Measurements from ENCODE around the gene UGCG. TPM values are rescaled to one million over a fixed set of nuclear protein-coding genes. Genes with fewer than 3 reads are reported as not detected.
"Not testable (repeated sequence)": the region's sequence is repeated elsewhere in the genome, so short reads cannot be mapped to it uniquely, and the experiment has no call there.

UGCG gene
- total and polyA plus RNA-seq, 2 donors (not counting 1 experiment from before 2014, with no cell fraction given), result 23.9 to 53.5 TPM

- no peaks in the 10 kb centered on the region for H3K27me3 Mint-ChIP-seq
- DNase-seq (no peak), ATAC-seq (ENCODE audit: low read depth) (no peak)
- H3K27ac Mint-ChIP-seq, result peak overlapping the region; percentile 73
- Histone ChIP-seq H3K9me3 (ENCODE audit: control extremely low read depth in 1 of 3, control insufficient read depth in 2 of 3, insufficient read depth in 1 of 3, low read length in 2 of 3) (peaks cover 0 to 10% (median 0%) of the 10 kb centered on the region in 3 donors), H3K9ac (ENCODE audit: low read length) (peak overlapping the region; percentile 17), H3K4me2 (replicated peaks; ENCODE audit: low read depth, low read length, poor library complexity, severe bottlenecking) (peak overlapping the region; percentile 98), H4K20me1 (ENCODE audit: control insufficient read depth, insufficient read depth, low read length, poor library complexity, severe bottlenecking) (peaks cover 100% of the 10 kb centered on the region), H3K27ac (ENCODE audit: low read length in 2 of 2) (peak overlapping the region in 1 of 2 donors; percentile 84), H3K27me3 (replicated peaks in 1 of 4; ENCODE audit: control extremely low read depth in 1 of 4, control insufficient read depth in 3 of 4, insufficient read depth in 4 of 4, low read length in 3 of 4) (no peaks in the 10 kb centered on the region), H3K36me3 (replicated peaks in 1 of 2; ENCODE audit: control extremely low read depth in 1 of 2, control insufficient read depth in 1 of 2, extremely low read depth in 1 of 2, insufficient read depth in 2 of 2, low read length in 1 of 2) (peaks cover 0 to 19% of the 10 kb centered on the region in 2 experiments), H2AFZ (ENCODE audit: insufficient read depth, low read depth, low read length, poor library complexity, severe bottlenecking) (no peak overlapping the region), H3K4me3 (ENCODE audit: control extremely low read depth in 1 of 5, extremely low read depth in 1 of 5, insufficient read depth in 1 of 5, low read depth in 2 of 5, low read length in 4 of 5) (no peak overlapping the region), H3K79me2 (ENCODE audit: control insufficient read depth, insufficient read depth, low read length) (peaks cover 100% of the 10 kb centered on the region), H3K4me1 (ENCODE audit: control insufficient read depth in 2 of 2, insufficient read depth in 2 of 2, low read length in 2 of 2) (peaks cover 89 to 91% of the 10 kb centered on the region in 2 donors)
- no peak for TF ChIP-seq CTCF (IDR thresholded peaks at IDR 0.05)
- no peak for TF ChIP-seq EZH2 (IDR thresholded peaks at IDR 0.05; ENCODE audit: borderline replicate concordance, insufficient read depth, low read depth, low read length, poor library complexity, severe bottlenecking)
- peak overlapping the region; percentile 21 for H3K4me3 Mint-ChIP-seq
- intact Hi-C loops (cut with micrococcal nuclease), result loop anchor here (10.0 kb wide), 1 partner anchor 582 kb away; the partner anchor contains the start of gene KIAA1958
- H3K9me3 Mint-ChIP-seq (ENCODE audit: insufficient read depth), result no peaks in the 10 kb centered on the region
- CTCF ChIA-PET, result interaction anchor here (0.7 kb wide), 1 partner anchor 172 kb away, joined by 3 read pairs; no protein-coding TSS in a partner anchor
- H3K4me1 Mint-ChIP-seq, result peaks cover 37% of the 10 kb centered on the region
- POLR2A ChIA-PET, result interaction anchor here (0.6 kb wide), 1 partner anchor 9 kb away, joined by 3 read pairs; no protein-coding TSS in a partner anchor
- 100% methylated on average over 1 of the region's 8 CpGs for WGBS (ENCODE audit: insufficient coverage)
These were observed 6.0 kb downstream of the UGCG start for GRCh38 chr9:111902391-111903139.

- DNase-seq; H3K4me3 ChIP-seq (ENCODE audit: control extremely low read depth in 1 of 5, extremely low read depth in 1 of 5, insufficient read depth in 1 of 5, low read depth in 2 of 5, low read length in 4 of 5); H3K9ac ChIP-seq (ENCODE audit: low read length); H3K9me3 Mint-ChIP-seq (ENCODE audit: insufficient read depth); ATAC-seq (ENCODE audit: low read depth); H3K27me3 Mint-ChIP-seq; H2AFZ ChIP-seq (ENCODE audit: insufficient read depth, low read depth, low read length, poor library complexity, severe bottlenecking); POLR2A ChIA-PET; H3K27me3 ChIP-seq (replicated peaks in 1 of 4; ENCODE audit: control extremely low read depth in 1 of 4, control insufficient read depth in 3 of 4, insufficient read depth in 4 of 4, low read length in 3 of 4): not testable (repeated sequence)
- H3K27ac Mint-ChIP-seq, result peak overlapping the region; percentile 46
- H3K4me3 Mint-ChIP-seq, result peak overlapping the region; percentile 33
- CTCF ChIA-PET, result interaction anchor here (1.4 kb wide), 1 partner anchor 12 kb away, joined by 3 read pairs; no protein-coding TSS in a partner anchor
- H3K4me2 ChIP-seq (replicated peaks; ENCODE audit: low read depth, low read length, poor library complexity, severe bottlenecking), result peak overlapping the region; percentile 46
- H3K79me2 ChIP-seq (ENCODE audit: control insufficient read depth, insufficient read depth, low read length), result peaks cover 100% of the 10 kb centered on the region
- intact Hi-C loops (cut with micrococcal nuclease), result loop anchor here (10.0 kb wide), 1 partner anchor 581 kb away; the partner anchor contains the start of gene KIAA1958
- H3K4me1 Mint-ChIP-seq, result peaks cover 46% of the 10 kb centered on the region
- 67% methylated on average over 3 of the region's 8 CpGs for WGBS (ENCODE audit: insufficient coverage)
- peaks cover 95 to 96% of the 10 kb centered on the region in 2 donors for H3K4me1 ChIP-seq (ENCODE audit: control insufficient read depth in 2 of 2, insufficient read depth in 2 of 2, low read length in 2 of 2)
- H4K20me1 ChIP-seq (ENCODE audit: control insufficient read depth, insufficient read depth, low read length, poor library complexity, severe bottlenecking), result peaks cover 100% of the 10 kb centered on the region
- peak overlapping the region; percentile 8 to 61 for H3K27ac ChIP-seq (ENCODE audit: low read length in 2 of 2)
- peaks cover 0 to 19% of the 10 kb centered on the region in 2 experiments for H3K36me3 ChIP-seq (replicated peaks in 1 of 2; ENCODE audit: control extremely low read depth in 1 of 2, control insufficient read depth in 1 of 2, extremely low read depth in 1 of 2, insufficient read depth in 2 of 2, low read length in 1 of 2)
- peaks cover 0 to 10% (median 0%) of the 10 kb centered on the region in 3 donors for H3K9me3 ChIP-seq (ENCODE audit: control extremely low read depth in 1 of 3, control insufficient read depth in 2 of 3, insufficient read depth in 1 of 3, low read length in 2 of 3)
These were observed 6.9 kb downstream of the UGCG start for GRCh38 chr9:111903535-111903934.

All from B cell (primary cell).